ENCODE data around the gene SIRPB2.
A peak's percentile ranks its signal among the peaks of the same experiment; 100 is the strongest.

SIRPB2 gene

DNA sequence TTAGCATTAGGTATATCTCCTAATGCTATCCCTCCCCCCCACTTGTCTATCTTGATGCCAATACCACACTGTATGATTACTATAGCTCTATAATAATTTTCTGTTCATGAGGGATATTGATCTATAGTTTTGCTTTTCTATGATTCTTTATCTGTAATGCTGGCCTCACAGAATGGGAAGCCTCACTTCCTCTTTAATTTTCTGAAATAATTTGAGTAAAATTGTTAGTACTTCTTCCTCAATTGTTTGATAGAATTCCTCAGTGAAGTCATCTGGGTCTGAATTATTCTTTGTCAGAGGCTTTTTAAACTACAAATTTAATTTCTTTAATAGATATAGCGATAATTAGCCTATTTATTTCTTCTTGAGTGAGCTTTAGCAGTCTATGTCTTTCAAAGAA lies 35.1 kb upstream of the SIRPB2 start:
- Mint-ChIP-seq H3K4me3 (no peak overlapping the region), H3K27me3 (ENCODE audit: low read depth) (peaks cover 10% of the 10 kb centered on the region), H3K9me3 (peaks cover 14% of the 10 kb centered on the region), H3K36me3 (ENCODE audit: low read depth) (no peaks in the 10 kb centered on the region), H3K4me1 (no peaks in the 10 kb centered on the region), H3K27ac (no peak overlapping the region)
- TF ChIP-seq, protein P1, sequence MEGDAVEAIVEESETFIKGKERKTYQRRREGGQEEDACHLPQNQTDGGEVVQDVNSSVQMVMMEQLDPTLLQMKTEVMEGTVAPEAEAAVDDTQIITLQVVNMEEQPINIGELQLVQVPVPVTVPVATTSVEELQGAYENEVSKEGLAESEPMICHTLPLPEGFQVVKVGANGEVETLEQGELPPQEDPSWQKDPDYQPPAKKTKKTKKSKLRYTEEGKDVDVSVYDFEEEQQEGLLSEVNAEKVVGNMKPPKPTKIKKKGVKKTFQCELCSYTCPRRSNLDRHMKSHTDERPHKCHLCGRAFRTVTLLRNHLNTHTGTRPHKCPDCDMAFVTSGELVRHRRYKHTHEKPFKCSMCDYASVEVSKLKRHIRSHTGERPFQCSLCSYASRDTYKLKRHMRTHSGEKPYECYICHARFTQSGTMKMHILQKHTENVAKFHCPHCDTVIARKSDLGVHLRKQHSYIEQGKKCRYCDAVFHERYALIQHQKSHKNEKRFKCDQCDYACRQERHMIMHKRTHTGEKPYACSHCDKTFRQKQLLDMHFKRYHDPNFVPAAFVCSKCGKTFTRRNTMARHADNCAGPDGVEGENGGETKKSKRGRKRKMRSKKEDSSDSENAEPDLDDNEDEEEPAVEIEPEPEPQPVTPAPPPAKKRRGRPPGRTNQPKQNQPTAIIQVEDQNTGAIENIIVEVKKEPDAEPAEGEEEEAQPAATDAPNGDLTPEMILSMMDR (IDR thresholded peaks at IDR 0.05; ENCODE audit: unreplicated experiment in 3 of 3) = no peak

DNA sequence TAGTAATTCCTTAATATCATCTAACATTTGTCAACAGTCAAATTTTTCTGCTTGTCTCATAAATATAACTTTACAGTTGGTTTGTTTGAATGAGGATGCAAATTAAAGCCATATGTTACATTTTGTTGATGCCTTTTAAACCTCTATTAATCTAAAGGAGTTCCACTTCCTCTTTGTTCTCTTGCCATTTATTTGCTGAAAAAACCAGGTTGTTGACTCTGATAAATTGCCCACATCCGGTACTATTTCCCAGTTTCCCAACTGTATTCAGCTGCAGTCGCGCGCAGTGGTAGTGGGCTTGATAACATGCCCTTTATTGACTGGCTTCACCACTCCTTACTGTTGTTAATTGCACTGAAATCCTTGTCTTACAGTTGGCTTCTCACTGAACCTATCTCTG lies 32.8 kb upstream of the SIRPB2 start:
- Mint-ChIP-seq H3K36me3 (ENCODE audit: low read depth) (no peaks in the 10 kb centered on the region), H3K27ac (no peak overlapping the region), H3K4me1 (no peaks in the 10 kb centered on the region), H3K9me3 (peaks cover 14% of the 10 kb centered on the region), H3K4me3 (no peak overlapping the region), H3K27me3 (ENCODE audit: low read depth) (peaks cover 19% of the 10 kb centered on the region)
- TF ChIP-seq, protein P1 (IDR thresholded peaks at IDR 0.05; ENCODE audit: unreplicated experiment in 3 of 3) = no peak

DNA sequence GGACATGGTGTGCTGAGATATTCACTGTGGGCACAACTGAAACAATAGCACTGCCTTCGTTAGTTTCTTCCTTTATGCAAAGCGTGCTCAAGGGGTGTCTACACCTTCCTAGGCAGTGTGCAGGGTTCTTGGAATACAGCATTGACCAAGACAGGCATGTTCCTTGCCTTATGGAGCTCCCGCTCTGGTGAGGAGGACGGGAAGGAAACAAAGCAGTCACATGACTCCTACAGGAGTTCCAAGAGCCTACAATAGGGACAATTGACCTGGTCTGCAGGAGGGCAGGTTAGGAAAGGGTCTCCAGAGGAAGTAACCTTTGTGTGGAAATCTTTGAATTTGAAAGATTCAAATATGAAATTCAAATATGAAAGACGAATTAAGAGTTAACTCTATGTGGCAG lies 25.8 kb upstream of the SIRPB2 start:
- peaks cover 19% of the 10 kb centered on the region for H3K27me3 Mint-ChIP-seq (ENCODE audit: low read depth)
- H3K4me1 Mint-ChIP-seq = no peaks in the 10 kb centered on the region
- TF ChIP-seq, protein P1 (IDR thresholded peaks at IDR 0.05; ENCODE audit: unreplicated experiment in 3 of 3) = no peak
- peaks cover 2% of the 10 kb centered on the region for H3K9me3 Mint-ChIP-seq
- no peaks in the 10 kb centered on the region for H3K36me3 Mint-ChIP-seq (ENCODE audit: low read depth)
- no peak overlapping the region for H3K4me3 Mint-ChIP-seq
- H3K27ac Mint-ChIP-seq = no peak overlapping the region

DNA sequence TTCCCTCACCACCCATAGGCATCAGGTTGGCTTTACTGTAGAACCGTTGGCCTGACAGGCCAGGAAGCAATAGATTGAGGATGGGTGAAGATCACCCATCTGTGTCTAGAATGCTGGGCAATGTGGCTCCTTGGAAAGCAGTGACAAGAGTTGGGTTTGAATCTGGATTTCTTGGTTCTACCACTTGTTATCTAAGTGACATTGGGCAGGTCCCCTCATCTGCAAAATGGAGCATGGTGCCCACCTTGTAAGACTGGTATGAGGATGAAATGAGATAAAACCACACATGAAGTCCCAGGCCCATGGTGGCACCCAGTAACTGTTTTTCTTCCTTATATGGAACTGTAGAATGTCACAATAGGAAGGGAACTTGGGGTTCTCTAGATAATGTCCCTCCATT lies 22.6 kb upstream of the SIRPB2 start:
- Mint-ChIP-seq H3K4me3 (no peak overlapping the region), H3K4me1 (no peaks in the 10 kb centered on the region), H3K36me3 (ENCODE audit: low read depth) (no peaks in the 10 kb centered on the region), H3K27me3 (ENCODE audit: low read depth) (peaks cover 19% of the 10 kb centered on the region), H3K27ac (no peak overlapping the region), H3K9me3 (peaks cover 2% of the 10 kb centered on the region)
- TF ChIP-seq, protein P1 (IDR thresholded peaks at IDR 0.05; ENCODE audit: unreplicated experiment in 3 of 3) = no peak

DNA sequence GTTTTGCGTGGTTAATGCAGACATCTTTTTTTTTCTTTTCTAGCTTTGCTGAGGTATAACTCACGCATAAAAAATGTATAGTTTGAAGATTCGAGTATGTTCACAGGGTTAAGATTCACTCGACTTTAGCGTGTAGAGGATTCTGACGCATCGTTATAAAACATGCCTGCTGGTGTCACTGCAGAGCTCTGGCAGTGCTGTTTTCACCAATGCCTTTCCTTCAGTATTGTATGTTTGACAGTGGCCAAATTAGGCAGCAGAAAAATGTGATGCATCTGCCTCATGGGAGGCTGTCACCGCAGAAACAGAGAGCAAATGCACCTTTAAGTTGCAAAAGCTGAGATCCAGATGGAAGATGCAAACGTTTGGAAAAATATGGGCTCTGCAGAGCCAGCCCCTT lies 18.0 kb upstream of the SIRPB2 start:
- Mint-ChIP-seq H3K36me3 (ENCODE audit: low read depth) (no peaks in the 10 kb centered on the region), H3K27ac (no peak overlapping the region), H3K27me3 (ENCODE audit: low read depth) (peaks cover 35% of the 10 kb centered on the region), H3K4me3 (no peak overlapping the region), H3K4me1 (no peaks in the 10 kb centered on the region), H3K9me3 (peaks cover 1% of the 10 kb centered on the region)
- TF ChIP-seq, protein P1 (IDR thresholded peaks at IDR 0.05; ENCODE audit: unreplicated experiment in 3 of 3) = peak; percentile 37 to 49 (median 48)

DNA sequence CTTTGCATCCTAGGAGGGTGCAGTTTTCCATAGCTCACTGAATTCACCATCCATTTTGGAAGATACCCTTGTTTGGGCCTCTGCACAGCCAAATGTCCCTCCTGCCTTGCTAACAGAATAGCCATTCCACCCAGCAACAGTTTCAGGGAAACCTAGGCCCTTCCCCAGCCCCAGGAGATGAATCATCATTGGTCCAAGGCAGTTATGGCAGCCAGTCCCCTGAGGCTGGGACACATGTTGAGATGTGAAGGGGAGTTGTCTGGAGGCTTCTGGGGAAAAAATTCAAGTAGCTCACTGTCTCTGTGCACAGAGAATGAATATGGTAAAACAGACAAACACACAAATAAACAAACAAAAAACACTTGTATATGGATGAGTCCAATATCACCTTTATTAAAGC lies 17.4 kb upstream of the SIRPB2 start:
- Mint-ChIP-seq H3K27me3 (ENCODE audit: low read depth) (peaks cover 35% of the 10 kb centered on the region), H3K36me3 (ENCODE audit: low read depth) (no peaks in the 10 kb centered on the region), H3K4me3 (no peak overlapping the region), H3K4me1 (no peaks in the 10 kb centered on the region), H3K9me3 (peaks cover under 1% of the 10 kb centered on the region), H3K27ac (no peak overlapping the region)
- TF ChIP-seq, protein P1 (IDR thresholded peaks at IDR 0.05; ENCODE audit: unreplicated experiment in 3 of 3) = no peak

All from nephron (organoid).